Medulla oblongata (tissue), 1 donor: ENCODE results near the gene B3GNT7.
A peak's percentile ranks its signal among the peaks of the same experiment; 100 is the strongest.

Source experiments
- DNase-seq: peaks from one replicate; pipeline ENCODE4 v3.0.0-alpha.2; 2015; ENCODE audit errors: extremely low spot score

B3GNT7 gene

GRCh38 chr2:231384109-231384435 is 11.4 kb upstream of the B3GNT7 start:
- no peak for DNase-seq

- DNase-seq, result no peak
These were observed 10.5 kb upstream of the B3GNT7 start for GRCh38 chr2:231384970-231385369.

- no peak for DNase-seq
These were observed 10.1 kb upstream of the B3GNT7 start for GRCh38 chr2:231385429-231385828.

GRCh38 chr2:231386446-231386845 is 9.1 kb upstream of the B3GNT7 start:
- DNase-seq, result no peak

GRCh38 chr2:231387904-231388724 is 7.4 kb upstream of the B3GNT7 start:
- DNase-seq, result peak; percentile 97

GRCh38 chr2:231388725-231389346 is 6.7 kb upstream of the B3GNT7 start:
- no peak for DNase-seq

DNA sequence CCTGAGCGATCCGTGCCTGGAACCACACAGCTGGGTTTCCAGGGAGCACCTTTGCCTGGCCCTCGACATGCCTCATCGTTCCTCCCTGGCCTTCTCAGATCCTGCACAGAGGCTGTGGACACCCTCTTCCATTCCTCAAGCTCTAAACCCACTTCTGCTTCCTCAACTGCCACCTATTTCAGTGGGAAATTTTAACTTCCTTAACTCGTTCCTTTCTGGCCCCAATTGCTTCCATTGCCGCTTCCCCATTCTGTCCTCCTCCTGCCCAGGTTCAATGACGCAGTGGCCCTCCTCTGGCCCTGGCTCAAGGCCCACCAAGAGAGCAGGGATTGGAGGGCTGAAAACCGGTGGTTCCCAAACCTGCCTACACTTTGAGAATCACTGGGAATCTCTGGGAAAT is 4.8 kb upstream of the B3GNT7 start:
- no peak for DNase-seq

DNA sequence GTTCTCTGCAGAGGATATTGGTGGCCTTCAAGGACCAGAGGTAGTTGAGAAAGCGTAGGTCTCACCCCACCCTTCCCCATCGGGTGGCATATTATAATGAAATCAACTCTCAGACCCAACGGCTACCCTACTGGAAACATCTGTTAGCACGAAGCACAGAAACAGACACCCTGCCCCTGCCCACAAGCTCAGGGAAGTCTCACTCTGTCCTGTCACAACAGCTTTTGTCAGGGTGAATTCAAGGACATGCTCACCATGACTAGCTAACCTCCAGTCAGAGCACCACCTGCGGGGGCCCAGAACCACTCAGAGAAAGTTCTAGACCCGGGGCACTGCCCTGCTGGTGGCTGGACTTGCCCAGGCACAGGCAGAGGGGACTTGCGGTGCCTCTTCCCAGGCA is 3.5 kb upstream of the B3GNT7 start:
- DNase-seq, result no peak

DNA sequence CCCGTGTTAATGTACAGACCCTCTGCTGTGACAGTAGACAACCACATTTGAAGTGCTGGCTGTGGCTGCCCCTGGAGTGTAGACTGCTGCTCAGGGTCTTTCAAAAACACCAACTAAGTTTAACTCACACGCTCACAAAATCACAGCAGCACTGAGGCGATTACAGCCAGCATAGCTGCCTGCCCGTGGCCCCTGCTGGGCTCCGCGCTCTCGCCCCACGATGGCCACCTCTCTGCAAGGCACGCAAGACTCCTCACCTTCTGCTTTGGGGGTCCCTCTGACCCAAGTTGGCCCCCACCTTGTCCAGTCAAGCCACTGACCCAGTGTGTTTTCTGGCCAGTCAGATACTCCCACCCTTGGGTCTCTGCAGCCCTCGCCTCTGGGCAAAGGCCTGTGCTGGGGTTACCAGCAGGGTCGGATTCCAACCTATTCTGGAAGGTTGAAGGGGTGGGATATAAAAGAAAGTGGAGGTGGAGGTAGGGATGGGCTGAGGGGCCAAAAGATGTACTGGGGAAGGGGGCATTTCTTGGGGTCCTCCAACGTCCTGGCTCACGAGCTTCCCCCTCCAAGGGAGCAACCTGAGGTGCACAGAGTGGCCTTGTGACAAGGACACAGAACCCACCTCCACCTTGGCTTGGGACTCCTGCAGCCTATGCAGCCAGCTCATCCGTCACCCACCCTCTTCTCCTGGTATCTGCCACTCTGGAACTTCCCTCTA is 2.9 kb upstream of the B3GNT7 start:
- no peak for DNase-seq

GRCh38 chr2:231393149-231394131 is 2.1 kb upstream of the B3GNT7 start:
- DNase-seq, result no peak

DNA sequence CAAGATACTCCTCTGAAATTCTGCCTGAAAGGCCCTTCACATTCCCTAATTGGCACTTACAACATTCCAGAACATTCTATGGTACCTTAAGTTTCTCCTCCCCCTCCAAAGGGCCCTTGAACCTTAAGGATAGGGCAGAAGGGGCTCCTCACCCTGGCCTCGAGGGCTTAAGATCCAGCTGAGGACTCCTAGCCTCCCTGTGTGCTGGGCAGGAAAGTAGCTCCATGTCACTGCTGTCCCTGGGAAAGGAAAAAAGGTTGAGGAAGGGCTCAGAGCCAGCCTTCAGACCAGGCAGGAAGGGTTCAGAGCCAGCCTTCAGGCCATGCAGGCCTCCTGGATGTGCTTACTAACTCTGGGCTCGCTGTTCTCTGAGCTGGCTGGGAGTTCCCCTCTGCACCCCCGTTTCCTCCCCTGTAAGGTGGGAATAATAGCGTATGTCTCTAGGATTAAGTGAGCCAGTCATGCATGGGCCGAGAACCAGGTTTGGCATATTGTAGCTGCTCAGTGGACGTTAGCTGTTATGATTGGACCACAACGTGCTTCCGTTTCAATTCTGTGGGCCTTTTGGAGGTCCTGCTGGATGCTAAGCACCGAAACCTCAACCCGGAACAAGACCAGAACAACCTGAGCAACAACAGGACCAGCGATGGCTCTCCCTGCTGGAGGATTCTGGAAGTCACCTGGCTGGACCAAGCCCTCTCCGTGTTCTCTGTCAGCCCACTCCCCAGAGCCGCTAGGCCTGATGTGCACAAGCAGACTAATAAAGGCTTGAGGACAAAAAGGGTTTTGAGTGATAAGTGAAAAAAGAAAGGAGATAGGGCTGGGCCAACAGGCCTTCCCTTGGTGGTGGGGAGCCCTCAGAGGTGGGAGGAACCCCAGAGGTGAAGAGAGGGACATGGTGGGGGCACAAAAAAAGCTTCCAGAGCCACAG is 1.0 kb upstream of the B3GNT7 start:
- DNase-seq, result no peak

DNA sequence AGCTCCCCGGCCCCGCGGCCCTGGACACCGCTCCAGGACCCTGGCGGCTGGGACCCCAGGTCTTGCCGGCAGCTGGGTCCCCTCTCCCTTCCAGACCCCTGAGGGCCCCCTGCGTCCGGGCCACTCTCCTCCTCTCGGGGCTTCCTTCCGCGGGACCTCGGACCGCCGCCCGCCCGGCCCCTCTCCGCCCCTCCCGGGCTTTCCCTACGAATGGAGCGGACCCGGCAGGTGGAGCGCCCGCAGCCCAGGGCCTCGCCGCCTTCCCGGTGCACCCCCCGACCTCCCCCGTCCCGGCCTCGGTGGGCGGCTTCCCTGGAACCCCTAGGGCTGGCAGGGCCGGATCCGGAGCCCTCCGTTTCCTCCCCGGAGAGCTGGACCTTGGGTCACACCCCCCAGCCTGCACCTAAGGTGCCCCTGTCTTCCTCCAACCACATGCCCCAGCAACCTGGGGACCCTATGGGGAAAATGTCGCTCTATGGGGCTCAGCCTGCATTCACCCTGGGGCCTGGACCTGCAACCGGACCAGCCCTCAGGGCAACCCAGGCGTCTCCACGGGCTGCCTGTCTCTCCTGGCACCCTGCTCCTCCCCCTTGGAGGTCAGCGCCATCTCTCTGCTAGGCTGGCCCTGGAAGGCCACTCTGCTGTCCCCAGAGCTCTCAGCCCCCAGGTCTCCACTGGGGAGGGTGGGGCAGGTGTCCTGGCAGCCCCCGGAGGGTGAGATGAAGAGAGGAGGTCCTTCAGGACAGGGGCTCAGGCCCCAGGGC is 730 bp downstream of the B3GNT7 start:
- DNase-seq, result no peak

- DNase-seq, result no peak
These were observed 1.8 kb downstream of the B3GNT7 start for GRCh38 chr2:231397011-231397927.

GRCh38 chr2:231397928-231398294 is 2.4 kb downstream of the B3GNT7 start:
- no peak for DNase-seq

- DNase-seq, result no peak
These were observed 3.1 kb downstream of the B3GNT7 start for GRCh38 chr2:231398585-231398984.

- no peak for DNase-seq
These were observed 3.7 kb downstream of the B3GNT7 start for GRCh38 chr2:231399046-231399852.

DNA sequence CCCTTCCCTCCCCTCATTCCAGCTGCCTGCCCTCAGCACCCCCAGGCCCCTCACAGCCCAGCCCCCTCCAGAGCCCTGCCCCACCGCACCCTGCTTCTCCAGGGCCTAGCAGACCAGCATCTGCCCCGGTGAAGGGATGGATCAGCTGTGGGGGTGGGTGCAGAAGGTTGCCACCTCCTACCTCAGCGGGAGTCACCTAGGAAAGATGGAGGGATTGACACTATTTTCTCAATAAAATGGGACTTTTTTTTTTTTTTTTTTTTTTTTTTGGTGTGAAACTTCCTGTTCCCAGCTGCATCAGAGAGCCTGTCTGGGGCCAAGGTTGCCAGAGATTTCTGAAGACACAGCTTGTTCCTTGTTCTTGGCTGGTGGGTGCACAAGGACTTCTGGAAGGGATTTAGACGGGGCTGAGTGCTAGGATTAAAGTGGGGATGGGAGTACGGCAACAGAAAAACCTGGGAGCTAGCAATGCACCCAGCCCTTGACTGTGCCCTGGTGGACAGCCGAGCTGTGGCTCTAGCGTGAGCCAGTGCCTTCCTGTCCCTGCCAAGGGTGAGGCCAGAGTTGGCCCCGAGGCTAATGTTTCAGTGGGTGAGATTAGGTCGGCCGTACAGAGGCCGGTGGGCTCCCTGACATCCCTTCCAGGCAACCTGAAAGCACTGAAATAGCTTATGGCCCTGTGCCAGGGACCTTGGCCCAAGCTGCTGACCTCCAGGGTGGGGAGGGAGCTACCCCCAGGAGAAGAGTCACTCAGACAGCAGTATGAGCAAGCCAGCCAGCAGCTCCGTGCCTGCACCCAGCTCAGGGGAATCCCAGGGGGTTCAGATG is 4.6 kb downstream of the B3GNT7 start:
- peak; percentile 56 for DNase-seq
